ENCODE data around the gene CCDC73. TPM values are rescaled to one million over a fixed set of nuclear protein-coding genes. Genes with fewer than 3 reads are reported as not detected.
A peak's percentile ranks its signal among the peaks of the same experiment; 100 is the strongest.

CCDC73 gene
- total RNA-seq, 1 experiment from 2014 or later = 0.04 TPM

DNA sequence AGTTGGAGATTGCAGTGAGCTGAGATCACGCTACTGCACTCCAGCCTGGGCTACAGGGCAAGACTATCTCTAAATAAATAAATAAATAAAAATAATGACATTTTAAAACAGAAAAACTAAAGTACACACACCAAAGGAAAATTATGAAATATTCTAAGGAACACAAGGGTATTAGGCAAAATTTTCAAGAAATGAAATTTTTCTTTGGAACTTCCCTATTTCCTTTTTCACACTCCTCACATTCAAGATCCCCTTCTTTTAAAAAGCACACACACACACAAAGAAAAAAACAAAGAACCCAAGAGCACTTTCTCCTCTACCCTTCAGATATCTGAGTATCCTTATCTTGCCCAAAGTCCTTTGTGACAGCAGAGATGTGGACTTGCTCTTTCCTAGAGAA, 92.8 kb downstream of the CCDC73 start:
- H3K14ac ChIP-seq (ENCODE audit: insufficient read depth, low read length) = no peak overlapping the region
- no peak overlapping the region for H2BK12ac ChIP-seq (ENCODE audit: insufficient read length, low read depth, low read length)
- H3K56ac ChIP-seq (ENCODE audit: insufficient read length, low read depth, low read length) = no peak overlapping the region
- H3K4me1 ChIP-seq (ENCODE audit: insufficient read depth, low read length) = no peaks in the 10 kb centered on the region
- H2AK5ac ChIP-seq (ENCODE audit: insufficient read length, low read length) = no peak overlapping the region
- Mint-ChIP-seq H3K9me3 (peaks cover 9 to 10% of the 10 kb centered on the region in 2 experiments; a peak in 4 of 5 replicates), H3K4me3 (no peak overlapping the region), H3K27ac (peak overlapping the region in 1 of 3 experiments; percentile 14; a peak in 1 of 7 replicates), H3K27me3 (ENCODE audit: low read depth) (no peaks in the 10 kb centered on the region), H3K4me1 (no peaks in the 10 kb centered on the region), H3K36me3 (ENCODE audit: insufficient read depth in 1 of 3, low read depth in 3 of 3) (peaks cover 0 to 10% (median 5%) of the 10 kb centered on the region in 3 experiments; a peak in 2 of 7 replicates)
- no peak overlapping the region for H2AFZ ChIP-seq (ENCODE audit: low read length)
- H3K9ac ChIP-seq (ENCODE audit: extremely low read depth, insufficient read length, low read length) = no peak overlapping the region
- H4K5ac ChIP-seq (ENCODE audit: insufficient read length, low read depth, low read length) = no peak overlapping the region
- TF ChIP-seq, protein P1, sequence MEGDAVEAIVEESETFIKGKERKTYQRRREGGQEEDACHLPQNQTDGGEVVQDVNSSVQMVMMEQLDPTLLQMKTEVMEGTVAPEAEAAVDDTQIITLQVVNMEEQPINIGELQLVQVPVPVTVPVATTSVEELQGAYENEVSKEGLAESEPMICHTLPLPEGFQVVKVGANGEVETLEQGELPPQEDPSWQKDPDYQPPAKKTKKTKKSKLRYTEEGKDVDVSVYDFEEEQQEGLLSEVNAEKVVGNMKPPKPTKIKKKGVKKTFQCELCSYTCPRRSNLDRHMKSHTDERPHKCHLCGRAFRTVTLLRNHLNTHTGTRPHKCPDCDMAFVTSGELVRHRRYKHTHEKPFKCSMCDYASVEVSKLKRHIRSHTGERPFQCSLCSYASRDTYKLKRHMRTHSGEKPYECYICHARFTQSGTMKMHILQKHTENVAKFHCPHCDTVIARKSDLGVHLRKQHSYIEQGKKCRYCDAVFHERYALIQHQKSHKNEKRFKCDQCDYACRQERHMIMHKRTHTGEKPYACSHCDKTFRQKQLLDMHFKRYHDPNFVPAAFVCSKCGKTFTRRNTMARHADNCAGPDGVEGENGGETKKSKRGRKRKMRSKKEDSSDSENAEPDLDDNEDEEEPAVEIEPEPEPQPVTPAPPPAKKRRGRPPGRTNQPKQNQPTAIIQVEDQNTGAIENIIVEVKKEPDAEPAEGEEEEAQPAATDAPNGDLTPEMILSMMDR (conservative IDR thresholded peaks at IDR 0.05) = no peak
- H4K8ac ChIP-seq (replicated peaks; ENCODE audit: insufficient read length, low read depth, low read length) = no peak overlapping the region
- H3K9me3 ChIP-seq (ENCODE audit: control insufficient read depth, low read depth, low read length) = peaks cover 5% of the 10 kb centered on the region
- H2BK20ac ChIP-seq (ENCODE audit: low read depth, low read length, poor library complexity, severe bottlenecking) = no peak overlapping the region
- no peak overlapping the region for H4K91ac ChIP-seq (ENCODE audit: insufficient read length, low read depth, low read length)
- H3K4me2 ChIP-seq (ENCODE audit: insufficient read depth, insufficient read length, low read length) = no peak overlapping the region
- no peaks in the 10 kb centered on the region for H3K27me3 ChIP-seq (ENCODE audit: insufficient read depth, low read length)
- no peaks in the 10 kb centered on the region for H3K79me1 ChIP-seq (ENCODE audit: insufficient read depth, low read depth, low read length, poor library complexity, severe bottlenecking)
- H3K23ac ChIP-seq (ENCODE audit: insufficient read length, low read depth, low read length) = no peak overlapping the region
- no peaks in the 10 kb centered on the region for H3K23me2 ChIP-seq (ENCODE audit: insufficient read length, low read depth, low read length, poor library complexity, severe bottlenecking)
- H2BK5ac ChIP-seq (ENCODE audit: insufficient read length, low read length) = no peak overlapping the region
- H3T11ph ChIP-seq (ENCODE audit: low read length) = no peak overlapping the region
- no peak overlapping the region for H2BK15ac ChIP-seq (ENCODE audit: low read depth, low read length)
- no CpG with 5 or more reads among the region's 1 CpG for WGBS (ENCODE audit: extremely low coverage, insufficient read length, low lambda C conversion rate)
- no peak overlapping the region for H3K18ac ChIP-seq (ENCODE audit: insufficient read length, low read depth, low read length)
- no peaks in the 10 kb centered on the region for H4K20me1 ChIP-seq (ENCODE audit: control insufficient read depth, insufficient read depth, insufficient read length)
- H2BK120ac ChIP-seq (ENCODE audit: low read depth, low read length, poor library complexity, severe bottlenecking) = no peak overlapping the region
- DNase-seq = no peak
- no peaks in the 10 kb centered on the region for H3K79me2 ChIP-seq (ENCODE audit: insufficient read depth, low read length)
- no peak overlapping the region for H3K4ac ChIP-seq (ENCODE audit: low read depth, low read length)
- H3K27ac ChIP-seq (ENCODE audit: insufficient read length, low read depth, low read length) = no peak overlapping the region
